IPS DF 4.7 (cell line): Measurements from ENCODE around the gene BAK1.
"Not testable (repeated sequence)": the region's sequence is repeated elsewhere in the genome, so short reads cannot be mapped to it uniquely, and the experiment has no call there.

Experiments
- DNase-seq: peaks from one replicate; pipeline ENCODE4 v3.0.0-alpha.2; 2013; ENCODE audit warnings: low spot score; ENCODE audit errors: extremely low read depth

BAK1 gene

GRCh38 chr6:33552883-33553282, 27.2 kb downstream of the BAK1 start:
- not testable (repeated sequence) for DNase-seq

DNA sequence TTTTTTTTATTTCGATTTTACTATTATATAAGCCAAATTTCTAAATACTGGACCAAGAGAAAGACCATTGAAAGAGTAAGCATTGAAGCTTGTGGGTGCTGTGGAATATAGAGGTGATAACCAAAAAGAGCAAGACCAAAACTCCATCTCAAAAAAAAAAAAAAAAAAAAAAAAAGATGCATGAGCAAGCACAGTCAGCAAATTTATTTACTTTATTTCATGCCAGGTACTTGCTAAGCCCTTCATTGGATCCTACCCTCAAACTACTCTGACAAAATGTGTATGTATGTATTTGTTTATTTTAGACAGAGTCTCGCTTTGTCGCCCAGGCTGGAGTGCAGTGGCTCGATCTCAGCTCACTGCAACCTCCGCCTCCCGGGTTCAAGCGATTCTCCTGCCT, 27.8 kb downstream of the BAK1 start:
- no peak for DNase-seq

DNA sequence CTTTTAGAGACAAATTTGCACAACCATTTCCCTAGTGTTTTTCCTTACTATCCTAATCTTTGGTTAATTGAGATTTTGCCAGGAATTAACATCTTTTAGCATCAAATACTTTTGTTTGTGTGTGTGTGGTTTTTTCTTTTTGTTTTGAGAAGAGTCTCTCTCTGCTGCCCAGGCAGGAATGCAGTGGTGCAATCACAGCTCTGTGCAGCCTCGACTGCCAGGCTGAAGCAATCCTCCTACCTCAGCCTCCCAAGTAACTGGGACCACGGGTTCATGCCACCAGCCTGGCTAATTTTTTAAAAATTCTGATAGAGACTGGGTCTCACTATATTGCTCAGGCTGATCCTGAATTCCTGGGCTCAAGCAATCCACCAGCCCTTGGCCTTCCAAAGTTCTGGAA, 28.5 kb downstream of the BAK1 start:
- DNase-seq, result no peak

GRCh38 chr6:33549896-33550295, 30.2 kb downstream of the BAK1 start:
- DNase-seq, result no peak

DNA sequence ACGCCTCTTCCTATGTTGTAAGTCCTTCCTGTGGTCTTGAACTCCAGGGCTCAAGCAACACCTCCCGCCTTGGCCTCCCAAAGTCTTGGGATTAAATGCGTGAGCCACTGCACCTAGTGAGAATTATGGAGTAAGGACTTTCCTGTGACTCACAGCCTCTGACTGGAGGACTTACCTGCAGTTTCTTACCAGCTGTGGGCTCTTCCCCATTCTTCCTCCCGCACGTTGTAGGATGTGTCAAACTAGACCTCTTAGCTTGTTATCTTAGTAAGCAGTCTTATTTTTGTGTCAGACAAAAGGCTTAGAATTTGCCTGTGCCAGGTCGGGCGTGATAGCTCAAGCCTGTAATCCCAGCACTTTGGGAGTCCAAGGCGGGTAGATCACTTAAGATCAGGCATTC, 30.9 kb downstream of the BAK1 start:
- no peak for DNase-seq

- DNase-seq, result no peak
Measured at GRCh38 chr6:33547499-33547898, 32.6 kb downstream of the BAK1 start.

- DNase-seq, result no peak
Measured at GRCh38 chr6:33546766-33547165, 33.3 kb downstream of the BAK1 start.

- DNase-seq, result not testable (repeated sequence)
Measured at GRCh38 chr6:33545292-33545691, 34.8 kb downstream of the BAK1 start.

- no peak for DNase-seq
Measured at GRCh38 chr6:33543116-33543515, 37.0 kb downstream of the BAK1 start.

GRCh38 chr6:33540768-33541167, 39.3 kb downstream of the BAK1 start:
- no peak for DNase-seq

- no peak for DNase-seq
Measured at GRCh38 chr6:33534702-33535101, 45.4 kb downstream of the BAK1 start.

DNA sequence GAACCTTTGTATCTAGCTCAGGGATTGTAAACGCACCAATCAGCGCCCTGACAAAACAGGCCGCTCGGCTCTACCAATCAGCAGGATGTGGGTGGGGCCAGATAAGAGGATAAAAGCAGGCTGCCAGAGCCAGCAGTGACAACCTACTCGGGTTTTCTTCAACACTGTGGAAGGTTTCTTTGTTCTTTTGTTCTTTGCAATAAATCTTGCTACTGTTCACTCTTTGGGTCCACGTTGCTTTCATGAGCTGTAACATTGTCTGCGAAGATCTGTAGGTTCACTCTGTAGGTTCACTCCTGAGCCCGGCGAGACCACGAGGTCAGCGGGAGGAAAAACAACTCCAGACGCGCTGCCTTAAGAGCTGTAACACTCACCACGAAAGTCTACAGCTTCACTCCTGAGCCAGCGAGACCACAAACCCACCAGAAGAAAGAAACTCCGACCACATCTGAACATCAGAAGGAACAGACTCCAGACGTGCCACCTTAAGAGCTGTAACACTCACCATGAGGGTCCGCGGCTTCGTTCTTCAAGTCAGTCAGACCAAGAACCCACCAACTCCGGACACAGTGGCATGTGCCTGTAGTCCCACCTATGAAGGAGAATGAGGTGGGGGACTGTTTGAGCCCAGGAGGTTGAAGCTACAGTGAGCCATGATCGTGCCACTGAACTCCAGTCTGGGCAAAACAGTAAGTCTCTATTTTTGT, 46.8 kb downstream of the BAK1 start:
- DNase-seq, result not testable (repeated sequence)

GRCh38 chr6:33532431-33532830, 47.6 kb downstream of the BAK1 start:
- not testable (repeated sequence) for DNase-seq

DNA sequence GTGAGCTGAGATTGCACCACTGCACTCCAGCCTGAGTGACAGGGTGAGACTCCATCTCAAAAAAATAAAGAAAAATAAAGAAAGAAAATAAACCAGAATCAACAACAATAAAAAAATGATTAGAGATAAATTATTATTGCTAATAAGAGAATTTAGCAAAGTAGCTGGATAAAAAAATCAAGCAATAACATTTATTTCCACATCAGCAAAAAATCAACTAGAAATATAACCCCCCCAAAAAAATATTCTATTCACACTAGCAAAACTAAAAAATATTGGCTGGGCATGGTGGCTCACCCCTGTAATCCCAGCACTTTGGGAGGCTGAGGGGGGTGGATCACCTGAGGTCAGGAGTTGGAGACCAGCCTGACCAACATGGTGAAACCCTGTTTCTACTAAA, 49.5 kb downstream of the BAK1 start:
- DNase-seq, result not testable (repeated sequence)
